HG02970 (cell line): Measurements from ENCODE around the gene STX7.

Experiments
- ATAC-seq: cut with Tn5 transposase; IDR thresholded peaks from one replicate; pipeline ENCODE4 v1.9.1; 2021; ENCODE audit warnings: mild to moderate bottlenecking, moderate library complexity, moderate number of reproducible peaks; ENCODE audit not compliant: unreplicated experiment, low FRiP score

The STX7 gene

DNA sequence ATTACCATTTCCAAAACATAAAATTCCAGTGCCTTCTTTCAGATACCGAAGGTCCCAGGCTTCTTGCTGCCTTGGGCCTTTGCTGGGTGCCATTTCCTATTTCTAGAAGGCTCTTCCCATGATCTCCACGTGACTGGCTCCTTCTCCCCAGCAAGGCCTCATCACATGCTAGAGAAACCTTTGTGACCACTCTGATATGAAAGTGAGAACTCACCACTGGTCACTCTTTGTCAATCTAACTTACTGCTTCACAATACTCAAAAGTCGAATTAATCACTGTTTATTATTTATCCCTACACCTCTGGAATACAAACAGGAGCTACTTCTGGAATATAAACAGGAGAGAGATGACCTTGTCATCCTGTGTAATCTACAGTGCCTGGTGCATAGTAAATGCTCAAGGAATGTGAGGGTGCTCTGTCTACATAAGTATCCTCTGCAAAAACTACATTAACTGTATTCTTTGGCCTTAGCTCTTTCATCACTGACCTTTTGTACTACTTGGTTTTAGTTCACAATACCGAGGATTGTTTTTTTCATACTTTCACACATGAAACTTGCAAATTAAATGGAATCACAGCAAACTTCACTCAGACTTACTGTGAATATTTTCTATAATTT lies 1.6 kb downstream of the STX7 start:
- no peak for ATAC-seq

DNA sequence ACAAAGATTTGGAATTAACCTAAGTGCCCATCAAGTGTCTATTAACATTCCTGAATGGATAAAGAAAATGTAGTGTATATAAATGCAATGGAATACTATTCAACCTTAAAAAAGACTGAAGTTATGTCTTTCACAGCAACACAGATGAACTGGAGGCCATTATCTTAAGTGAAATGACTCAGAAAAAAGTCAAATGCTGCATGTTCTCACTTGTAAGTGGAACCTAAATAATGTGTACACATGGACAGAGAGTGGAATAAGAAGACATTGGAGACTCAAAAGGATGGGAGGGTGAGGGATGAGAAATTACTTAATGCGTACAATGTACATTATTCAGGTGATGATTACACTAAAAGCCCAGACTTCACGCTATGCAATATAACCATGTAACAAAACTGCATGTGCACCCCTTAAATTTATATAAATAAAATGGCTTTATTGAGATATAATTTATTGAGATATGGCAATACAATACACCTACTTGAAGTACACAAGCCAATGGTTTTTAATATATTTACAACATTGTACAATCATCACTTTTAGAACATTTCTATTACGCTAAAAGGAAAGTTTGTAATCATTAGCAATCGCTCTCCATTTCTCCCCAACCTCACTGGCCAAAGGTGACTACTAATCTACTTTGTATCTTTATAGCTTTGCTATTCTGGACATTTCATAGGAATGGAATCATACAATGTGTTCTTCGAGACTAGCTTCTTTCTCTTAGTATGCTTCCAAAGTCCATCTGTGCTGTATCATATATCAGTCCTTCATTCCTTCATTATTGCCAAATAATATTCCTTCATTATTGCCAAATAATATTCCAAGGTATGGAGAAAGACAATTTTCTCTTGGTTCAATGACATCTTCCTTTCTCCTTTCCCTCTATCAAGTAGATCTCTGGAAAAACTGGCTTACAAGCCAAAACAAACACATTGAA lies 5.8 kb downstream of the STX7 start:
- ATAC-seq, result no peak

DNA sequence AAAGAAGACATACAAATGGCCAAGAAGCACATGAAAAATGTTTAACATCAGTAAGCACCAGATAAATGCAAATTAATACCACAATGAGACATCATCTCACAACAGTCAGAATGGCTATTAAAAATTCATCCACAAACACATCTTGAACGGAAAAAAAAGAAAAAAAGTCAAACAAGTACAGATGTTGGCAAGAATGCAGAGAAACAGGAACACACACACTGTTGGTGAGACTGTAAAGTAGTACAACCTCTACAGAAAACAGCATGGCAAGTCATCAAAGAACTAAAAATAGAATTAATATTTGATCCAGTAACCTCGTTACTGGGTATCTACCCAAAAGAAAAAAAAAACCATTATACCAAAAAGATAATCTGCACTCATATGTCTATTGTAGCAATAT lies 6.5 kb downstream of the STX7 start:
- ATAC-seq, result no peak

DNA sequence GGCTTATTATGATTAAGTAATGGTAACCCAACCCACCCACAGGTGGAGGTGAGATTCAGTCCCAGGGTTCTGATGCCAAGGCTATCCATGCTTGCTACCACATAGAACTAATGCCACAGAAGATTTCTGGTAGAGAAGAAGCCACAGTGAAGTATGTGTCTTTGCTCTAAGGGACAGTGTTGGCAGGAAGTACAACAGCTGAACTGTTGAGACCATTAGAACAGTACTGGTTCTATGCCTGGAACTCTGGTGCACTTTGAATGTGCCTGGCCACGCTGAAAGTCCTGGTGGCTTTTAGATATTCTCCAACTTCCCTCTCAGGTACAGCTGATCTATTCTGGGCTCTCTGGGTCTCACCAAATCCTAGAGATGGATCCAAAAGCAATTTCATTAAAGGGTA lies 7.8 kb downstream of the STX7 start:
- ATAC-seq, result no peak

DNA sequence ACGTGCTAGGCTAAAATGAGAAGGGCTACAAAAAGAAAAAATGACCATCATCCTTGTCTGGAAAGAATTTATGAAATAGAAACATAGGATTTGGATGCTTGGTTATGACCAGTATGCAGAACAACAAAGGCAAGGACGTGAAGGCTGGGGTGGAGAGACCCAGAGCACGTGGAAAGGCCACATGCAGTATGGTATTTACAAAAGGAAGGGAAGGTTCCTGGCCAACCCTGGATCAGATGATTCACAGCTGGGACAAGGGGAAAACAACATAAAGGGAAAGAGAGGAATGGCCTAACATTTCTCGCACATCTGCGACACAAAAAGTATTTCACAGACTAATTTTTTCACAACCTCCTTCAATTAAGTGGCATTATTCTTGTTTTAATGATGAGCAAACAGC lies 8.2 kb downstream of the STX7 start:
- no peak for ATAC-seq

DNA sequence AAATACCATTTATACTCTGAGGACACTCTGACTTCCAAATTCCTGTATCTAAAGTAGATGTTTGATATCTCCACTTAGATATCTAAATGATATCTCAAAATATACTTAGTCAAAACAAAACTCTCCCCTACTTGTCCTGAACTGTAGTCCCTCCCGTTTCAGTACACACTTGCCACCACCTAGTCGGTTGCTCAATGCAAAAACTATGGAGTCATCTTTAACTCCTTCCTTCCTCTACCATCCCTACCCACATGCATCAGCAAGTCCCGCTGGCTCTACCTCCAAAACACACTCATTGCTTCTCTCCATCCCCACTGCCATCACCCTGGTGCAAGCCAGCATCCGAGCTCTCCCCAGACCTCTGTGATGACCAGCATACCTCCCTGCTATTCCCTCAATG lies 13.2 kb downstream of the STX7 start:
- no peak for ATAC-seq

DNA sequence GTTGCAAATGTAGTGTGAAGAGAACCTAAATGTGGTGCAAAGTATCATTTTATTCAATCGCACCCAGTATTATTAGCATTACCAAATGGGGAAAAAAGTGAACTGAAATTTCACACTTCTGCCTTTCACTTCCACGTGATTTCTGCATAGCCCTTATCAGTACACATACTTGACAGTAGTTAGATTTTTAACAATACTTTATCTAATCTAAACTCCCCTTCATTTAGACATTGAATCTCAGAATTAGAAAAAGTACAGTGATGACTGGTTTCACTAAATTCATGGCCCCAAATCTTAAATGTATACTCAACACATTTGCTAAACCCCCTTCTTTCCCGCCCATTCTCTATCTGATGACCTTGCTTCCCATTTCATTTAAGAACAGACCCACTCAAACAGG lies 14.3 kb downstream of the STX7 start:
- no peak for ATAC-seq

DNA sequence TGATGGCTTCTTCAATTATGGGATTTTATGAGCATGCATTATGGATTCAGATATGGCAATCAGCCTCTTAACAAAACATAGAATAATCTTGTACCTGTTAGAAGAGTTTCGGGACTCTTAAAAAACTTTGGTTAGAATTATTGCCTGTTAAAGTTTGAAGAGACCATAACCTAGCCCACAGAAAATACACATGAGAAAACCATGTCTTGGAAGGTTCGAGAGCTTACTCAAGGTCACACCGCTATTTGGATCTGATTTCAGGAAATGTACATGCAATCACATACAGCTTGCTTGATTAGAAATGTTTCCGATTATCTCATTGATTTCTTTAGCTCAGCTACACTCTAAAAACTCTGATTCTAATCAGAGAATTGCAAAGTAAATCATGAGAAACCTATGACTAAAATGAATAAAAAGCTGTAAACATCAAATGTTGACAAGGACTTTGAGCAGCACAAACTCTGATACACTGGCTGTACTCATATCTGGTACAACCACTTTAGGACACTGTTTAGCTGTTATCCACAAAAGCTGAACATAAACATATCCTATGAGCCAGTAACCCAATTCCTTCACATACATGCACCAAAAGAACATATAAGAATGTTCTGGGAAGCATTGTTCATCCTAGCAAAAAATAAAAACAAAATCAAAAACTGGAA lies 16.3 kb downstream of the STX7 start:
- ATAC-seq, result no peak

DNA sequence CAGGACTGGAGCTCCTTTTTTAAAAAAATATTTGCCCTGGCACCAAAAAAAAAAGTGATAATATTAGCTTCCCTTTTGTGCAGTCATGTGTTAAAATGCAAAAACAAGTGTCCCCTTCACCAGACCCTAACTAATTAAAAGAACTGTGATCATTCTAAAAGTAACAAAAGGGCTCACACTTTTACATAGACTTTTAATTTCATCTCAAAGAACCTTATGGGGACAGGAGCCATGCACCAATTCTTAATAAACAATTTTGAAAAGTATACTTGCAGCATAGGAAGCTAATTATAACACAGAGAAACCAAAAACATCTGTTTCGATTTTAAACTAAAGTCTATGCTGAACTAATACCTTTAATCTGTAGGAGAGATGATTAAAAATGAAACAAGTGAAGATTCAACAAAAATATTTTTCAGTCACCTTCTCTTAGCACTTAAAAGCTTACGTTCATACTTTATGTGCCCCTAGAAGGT lies 17.3 kb downstream of the STX7 start:
- ATAC-seq, result no peak

DNA sequence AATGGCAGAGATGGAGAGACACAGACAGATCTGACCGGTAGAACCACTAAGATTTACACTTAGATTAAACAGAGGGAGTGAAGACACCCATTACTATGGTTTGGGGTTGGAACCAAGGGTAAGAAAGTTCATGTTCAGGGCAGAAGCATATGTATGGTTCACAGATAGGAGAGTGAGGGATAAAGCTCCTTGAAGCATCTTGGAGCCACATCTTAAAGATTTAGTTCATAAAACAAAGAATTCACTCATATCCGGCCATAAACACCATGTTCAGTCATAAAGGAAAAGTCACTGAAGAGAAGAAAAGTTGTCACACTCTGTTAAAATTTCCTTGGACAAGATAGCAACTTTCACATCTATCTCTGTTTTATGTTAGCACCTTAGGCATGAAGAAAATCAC lies 18.0 kb downstream of the STX7 start:
- ATAC-seq, result no peak

DNA sequence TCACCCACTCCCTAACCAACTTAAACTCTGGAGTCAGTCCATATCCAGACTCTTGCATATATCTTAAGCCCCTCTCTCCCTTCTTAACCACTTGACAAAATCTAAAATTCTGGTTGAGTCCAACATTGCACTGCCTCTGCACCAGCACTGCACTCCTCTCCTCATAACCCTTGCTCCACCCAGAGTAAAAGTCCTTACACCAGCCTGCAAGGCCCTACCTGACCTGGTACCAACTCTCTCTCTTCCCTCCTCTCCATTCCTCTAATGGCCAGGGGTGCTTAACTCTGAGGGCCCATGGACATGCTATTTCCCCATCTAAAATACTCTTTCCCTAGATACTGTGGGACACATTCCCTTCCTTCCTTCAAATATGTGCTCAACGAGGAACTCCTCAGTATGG lies 21.0 kb downstream of the STX7 start:
- ATAC-seq, result no peak

DNA sequence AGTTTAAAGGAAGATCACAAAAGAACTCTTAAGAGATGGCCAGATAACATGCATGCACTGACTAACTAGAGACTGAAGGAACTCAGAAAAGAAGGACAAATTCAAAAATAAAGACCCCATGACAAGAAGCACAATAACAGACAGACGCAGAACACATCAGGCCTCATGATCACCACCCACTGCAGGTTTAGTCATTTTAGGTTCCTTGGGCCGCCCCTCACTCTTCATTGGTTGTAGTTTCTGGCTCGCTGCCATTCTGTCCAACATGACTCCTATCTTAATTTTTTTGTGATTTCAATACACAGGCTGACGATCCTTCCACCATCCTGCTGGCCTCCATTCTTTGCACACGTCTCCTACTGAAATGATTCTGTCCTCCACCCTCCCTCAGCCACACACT lies 21.6 kb downstream of the STX7 start:
- no peak for ATAC-seq

DNA sequence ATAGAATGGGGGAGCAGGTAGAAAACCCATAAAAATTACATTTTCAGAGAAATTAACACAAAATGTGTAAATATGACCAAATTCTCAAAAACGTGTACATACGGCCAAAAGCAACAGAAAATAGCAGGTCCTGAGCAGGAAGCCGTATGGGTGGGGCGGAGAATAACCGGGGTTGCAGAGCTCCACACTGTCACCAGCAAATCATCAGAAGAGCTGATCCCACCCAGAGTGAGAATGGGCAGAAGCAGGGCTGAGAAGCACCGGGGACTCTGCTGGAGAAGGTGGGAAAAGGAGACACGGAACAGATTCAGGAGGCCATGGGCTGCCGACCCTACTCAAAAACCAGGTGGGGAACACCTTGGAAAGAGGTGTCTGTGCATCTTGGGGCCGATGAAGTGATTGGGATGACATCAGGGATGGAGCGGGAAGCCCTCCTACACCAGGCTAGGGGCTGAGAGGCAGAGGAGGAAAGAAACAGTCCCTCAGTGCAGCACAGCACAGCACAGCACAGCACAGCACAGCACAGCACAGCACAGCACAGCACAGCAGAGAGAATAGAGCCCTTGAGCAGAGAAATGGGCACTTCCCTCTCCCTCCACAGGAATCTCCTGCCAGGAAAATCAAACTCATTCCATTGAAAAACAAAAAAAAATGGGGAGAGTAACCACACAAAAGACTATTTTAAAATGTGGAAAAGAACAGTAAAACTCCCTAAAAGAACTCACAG lies 22.3 kb downstream of the STX7 start:
- ATAC-seq, result no peak

DNA sequence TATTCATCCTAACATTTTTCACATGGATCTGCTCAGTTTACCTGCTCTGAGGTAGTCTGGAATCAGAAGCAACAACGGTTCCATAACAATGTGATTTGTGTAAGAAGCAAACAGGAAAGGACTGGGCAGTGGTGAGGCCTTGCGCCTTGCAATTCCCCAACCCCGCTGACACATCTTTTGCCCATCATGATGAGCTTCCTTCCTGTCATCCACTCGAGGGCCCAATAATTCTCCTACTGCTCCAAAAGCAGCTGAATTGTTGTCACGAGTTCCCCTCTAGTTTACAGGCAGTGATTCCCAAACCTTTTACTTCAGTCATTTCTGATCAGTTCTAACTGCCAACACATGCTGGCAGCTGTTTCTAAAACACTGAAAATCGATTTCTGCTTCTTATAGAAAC lies 22.9 kb downstream of the STX7 start:
- no peak for ATAC-seq

DNA sequence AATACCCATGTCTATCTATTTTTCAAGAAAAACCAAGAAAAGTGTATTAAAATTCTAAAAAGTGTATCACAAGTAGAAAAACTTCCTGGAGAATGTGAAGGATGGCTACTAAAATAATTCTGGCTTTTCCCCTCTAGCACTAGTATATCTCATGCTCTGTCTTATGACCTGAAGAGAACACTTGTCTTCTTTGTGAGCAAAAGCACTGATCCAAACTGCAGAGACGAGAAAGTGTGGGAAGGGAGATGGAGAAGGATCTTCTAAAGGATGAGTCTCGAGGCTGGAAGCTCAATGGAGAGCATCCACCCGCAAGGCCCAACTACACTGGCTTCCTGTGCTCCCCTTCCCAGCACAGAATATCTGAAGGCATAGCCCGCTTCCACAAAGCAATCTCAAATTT lies 23.5 kb downstream of the STX7 start:
- ATAC-seq, result no peak

DNA sequence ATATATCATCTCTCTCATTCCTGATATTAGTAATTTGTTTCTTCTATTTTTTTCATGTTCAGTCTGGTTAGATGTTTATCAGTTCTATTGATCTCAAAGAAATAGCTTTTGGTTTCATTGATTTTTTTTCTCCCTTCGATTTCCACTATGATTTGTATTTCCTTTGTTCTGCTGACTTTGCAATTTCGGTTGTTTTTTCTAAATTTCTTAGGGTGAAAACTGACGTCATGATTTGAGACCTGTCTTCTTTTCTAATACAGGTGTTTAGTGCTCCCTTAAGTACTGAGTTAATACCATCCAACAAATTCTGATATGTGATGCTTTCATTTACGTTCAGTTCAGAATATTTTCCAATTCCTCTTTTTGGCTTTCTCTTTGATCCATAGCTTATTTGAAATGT lies 25.2 kb downstream of the STX7 start:
- ATAC-seq, result no peak

DNA sequence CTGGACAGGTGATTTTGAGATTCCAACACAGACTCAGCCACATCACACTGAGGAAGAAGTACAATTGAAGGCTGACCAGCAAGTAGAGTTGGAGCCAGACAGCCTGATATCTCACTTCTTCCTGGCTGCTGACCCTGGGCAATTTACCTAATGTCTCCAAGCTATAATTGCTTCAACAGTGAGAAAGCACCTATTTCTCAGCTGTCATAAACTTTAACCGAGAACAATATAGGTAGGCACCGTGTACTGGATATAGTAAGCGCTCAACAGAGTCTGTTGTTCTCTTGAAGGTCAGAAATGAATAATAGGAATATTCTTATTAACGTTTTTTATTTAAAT lies 28.3 kb downstream of the STX7 start:
- ATAC-seq, result no peak

DNA sequence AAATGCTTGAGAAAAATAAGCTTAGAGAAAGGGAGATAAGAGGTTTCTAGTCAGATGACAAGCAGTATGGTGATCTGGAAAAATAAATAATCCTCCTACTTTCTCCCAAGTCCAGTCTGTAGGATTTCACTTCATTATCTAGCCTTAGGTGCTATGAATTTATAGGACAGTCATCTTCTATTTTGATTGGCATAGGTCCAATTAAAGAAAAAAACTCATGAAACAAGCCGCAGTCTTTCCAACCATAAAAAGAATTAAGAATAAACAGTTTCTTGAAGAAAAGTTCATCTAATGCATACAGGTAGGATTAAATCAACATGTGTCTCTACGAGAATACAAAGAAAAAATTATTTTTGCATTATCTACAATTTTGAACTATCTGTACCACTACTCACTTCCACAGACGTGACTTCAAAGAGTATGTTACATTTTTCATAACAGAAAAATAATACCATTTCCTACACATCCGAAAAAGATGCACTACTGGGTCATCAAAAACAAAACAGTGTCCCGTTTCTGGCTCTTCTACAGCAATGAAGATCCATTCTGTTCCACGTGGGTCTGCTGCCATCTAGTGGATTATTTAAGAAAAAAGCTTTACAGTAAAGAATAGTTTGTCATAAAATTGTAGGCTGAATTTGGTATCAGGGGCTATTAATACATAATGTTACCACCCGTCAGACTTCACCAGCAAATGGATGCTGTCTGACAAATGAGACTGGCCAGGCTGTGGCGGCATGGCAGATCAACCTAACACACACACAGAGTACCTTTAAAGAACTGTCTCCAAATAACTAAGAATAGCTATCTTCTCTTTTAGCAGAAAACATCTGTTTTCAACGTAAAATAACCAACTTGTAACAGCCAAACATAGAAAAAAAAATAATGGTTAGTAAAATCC lies 28.9 kb downstream of the STX7 start:
- no peak for ATAC-seq

DNA sequence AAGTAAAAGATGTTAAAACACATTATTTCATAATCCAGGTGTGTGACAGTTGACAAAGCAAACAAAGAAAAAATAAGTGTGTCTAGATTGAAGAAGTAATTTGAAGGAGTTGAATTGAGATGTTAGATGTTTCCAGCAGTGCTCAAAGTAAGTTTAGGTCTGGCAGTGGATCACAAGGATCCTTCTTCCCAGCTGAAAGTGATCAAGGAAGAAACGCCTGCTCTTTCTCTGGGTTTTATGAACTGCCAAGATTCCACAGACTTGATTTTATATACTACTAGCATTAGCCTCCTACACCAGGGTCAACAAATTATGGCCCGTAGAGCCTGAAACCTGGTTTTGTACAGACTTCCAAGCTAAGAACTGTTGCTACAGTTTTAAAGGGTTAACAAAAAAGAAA lies 30.3 kb downstream of the STX7 start:
- ATAC-seq, result no peak

DNA sequence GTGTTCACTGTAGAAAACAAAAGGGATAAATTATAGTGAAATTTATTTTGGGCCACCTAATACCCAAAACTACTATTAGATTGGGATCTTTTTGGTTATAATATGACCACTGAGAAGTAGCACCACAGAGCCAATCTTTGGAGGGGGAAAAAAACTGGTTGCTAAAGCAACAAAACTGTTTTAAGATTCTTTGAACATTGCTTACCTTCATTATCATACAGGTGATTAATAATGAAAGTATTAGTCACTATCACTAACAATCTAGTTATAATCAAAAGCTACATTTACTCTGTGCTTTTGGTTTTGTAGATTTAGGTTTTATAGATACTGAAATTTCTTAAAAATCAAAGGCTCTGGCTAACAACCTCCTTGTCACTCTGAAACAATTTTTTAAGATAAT lies 31.7 kb downstream of the STX7 start:
- no peak for ATAC-seq
